Endometrium (tissue), 2 donors: Measurements from ENCODE around the gene INPP5F.
"Not testable (repeated sequence)": the region's sequence is repeated elsewhere in the genome, so short reads cannot be mapped to it uniquely, and the experiment has no call there.

Experiments
- FAIRE-seq: peaks from 2 replicates; lab custom pipeline; 2012; peaks lifted over from hg19 to GRCh38; lab: Jason Lieb, UNC
- donor health status: control.
- donor health status: control.

INPP5F gene

DNA sequence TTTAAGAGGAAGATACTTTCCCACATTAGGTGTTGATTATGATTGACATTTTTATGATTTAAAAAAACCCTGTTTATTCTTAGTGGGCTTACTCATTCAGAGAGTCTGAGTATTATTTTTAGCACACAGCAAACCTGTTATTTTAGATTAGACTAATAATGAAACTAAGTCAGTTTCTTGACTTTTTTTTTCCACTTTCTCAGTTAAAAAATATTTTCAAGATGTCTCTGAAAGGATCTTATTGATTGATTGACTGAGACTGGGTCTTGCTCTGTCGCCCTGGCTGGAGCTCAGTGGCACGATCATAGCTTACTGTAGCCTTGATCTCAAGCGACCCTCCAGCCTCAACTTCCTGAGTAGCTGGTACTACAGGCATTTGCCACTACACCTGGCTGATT lies 20.4 kb upstream of the INPP5F start:
- no peak for FAIRE-seq

DNA sequence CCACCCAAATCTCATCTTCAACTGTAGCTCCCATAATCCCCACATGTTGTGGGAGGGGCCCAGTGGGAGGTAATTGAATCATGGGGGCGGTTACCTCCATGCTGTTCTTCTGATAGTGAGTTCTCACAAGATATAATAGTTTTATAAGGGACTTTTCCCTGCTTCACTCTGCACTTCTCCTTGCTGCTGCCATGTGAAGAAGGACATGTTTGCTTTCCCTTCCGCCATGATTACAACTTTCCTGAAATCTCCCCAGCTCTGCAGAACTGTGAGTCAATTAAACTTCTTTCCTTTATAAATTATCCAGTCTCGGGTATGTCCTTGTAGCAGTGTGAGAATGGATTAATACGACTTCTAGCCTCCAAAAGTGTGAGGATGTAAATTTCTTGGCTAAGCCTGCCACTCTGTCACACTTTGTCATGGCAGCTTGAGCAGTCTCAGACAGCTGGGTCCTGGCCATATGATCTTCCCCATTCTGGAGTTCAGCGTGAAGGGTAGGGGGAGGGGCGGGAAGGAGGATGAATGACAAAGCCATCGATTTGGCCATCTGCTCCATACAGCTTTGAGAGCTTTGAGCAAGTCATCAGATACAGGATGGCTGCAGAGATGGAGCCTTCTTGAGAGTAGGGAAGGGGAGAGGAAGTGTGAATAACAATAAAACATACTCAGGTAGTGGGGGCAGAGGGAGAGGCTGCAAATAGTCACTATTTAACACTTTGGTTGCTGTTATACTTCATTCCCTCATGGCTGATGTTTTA lies 19.1 kb upstream of the INPP5F start:
- FAIRE-seq: no peak

DNA sequence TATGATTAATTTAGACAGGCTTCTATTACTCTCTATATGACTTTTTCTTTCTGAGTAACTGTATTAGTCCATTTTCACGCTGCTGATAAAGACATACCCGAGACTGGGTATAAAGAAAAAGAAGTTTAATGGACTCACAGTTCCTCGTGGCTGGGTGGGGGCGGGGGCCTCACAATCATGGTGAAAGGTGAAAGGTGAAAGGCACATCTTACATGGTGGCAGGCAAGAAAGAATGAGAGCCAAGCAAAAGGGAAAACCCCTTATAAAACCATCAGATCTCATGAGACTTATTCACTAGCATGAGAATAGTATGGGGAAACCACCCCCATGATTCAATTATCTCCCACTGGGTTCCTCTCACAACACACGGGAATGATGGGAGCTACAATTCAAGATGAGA lies 18.5 kb upstream of the INPP5F start:
- FAIRE-seq: not testable (repeated sequence)

DNA sequence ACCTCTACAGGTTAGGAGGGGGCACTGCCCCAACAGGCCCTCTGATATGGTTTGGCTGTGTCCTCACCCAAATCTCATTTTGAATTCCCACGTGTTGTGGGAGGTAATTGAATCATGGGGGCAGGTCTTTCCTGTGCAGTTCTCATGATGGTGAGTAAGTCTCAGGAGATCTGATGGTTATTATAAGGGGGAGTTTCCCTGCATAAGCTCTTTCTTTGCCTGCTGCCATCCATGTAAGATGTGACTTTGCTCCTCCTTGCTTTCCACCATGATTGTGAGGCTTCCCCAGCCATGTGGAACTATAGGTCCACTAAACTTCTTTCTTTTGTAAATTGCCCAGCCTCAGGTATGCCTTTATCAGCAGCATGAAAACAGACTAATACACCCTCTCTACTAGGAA lies 14.9 kb upstream of the INPP5F start:
- FAIRE-seq: not testable (repeated sequence)

DNA sequence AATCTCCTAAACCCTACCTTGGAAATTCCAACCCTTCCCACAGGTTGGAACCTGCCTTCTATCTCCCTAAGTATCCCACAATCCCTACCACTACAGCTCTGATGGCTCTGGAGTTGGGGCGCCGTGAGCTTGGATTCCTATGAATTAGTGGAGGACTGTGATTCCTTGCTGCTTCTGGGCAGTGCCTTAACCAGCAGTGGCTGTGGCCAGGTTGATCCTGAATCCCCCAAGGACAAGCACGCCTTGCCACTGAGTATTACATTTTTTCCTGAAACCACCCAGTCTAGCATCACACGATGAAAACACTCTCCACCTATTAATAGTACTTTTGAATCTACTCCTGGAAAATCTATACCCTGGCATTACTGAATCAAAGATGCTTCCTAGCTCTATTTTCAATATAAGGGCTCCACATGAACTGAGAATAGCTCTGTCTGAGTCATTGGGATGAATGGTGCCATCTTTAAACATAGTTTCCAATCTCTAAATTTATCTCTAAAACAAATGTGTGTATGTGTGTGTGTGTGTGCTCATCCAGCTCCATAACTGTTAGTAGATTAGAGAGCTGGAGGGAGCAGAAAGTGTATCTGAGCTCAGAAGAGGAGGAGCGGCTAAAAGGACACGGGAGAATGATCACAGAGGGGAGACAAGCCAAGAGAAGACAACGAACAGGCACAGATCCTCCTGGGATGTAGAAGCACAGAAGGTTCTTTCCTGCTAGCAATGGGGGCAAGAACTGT lies 11.9 kb upstream of the INPP5F start:
- no peak for FAIRE-seq

DNA sequence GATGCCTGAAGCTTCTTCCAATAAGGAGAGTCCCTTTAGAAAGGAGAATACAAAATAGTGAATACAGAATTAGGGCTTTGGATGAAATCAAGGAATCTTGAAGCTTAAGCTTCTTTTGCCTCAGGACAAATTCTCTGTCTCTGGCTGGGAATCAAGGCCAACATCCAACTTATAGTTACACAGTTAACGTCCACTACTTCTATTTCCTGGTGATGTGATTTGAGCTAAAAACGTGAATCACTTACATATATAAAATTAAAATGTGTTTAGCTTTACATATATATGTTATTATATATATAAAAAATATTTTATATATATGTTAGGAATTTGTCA lies 11.4 kb upstream of the INPP5F start:
- FAIRE-seq: no peak

DNA sequence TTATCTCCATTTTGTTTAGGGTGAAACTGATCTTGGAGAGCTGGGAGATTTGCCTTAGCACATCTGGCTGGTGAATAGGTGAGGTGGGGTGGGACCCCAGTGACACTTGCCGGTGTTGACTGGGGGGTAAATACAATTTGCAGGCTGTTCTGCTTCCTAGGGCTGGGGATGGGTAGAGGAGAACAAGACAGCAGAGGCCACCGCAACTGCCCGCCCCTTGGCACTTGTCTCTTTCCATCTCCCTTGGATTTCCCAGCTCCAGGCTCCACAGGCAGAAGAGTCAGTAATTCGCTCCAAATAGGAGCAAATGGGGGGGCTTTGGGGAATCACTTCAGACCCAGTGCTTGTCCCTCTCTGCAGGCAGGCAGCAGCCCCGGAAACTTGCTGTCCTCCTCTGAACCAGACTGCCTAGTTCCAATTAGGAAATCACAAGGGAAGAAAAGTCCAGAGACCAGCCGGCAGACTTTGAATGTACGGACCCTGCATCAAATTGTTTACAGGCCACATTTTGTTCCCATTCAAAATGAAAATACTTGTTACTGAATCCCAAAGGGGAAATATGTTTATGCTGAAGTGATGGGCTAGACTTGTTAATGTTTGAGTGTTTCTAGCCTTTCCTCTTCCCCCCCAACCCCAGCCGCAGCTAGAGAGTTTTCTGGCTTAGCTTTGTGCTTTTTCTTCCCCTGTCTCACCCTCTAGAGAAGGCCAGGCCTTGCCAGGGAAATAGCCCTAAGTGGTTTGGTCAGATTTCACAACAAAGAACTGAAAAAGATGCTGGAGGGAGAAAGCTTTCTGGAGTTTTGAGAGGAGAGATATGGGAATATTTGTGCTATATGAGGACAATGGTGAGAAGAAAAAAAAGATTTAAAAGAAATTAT lies 10.0 kb upstream of the INPP5F start:
- FAIRE-seq: no peak

DNA sequence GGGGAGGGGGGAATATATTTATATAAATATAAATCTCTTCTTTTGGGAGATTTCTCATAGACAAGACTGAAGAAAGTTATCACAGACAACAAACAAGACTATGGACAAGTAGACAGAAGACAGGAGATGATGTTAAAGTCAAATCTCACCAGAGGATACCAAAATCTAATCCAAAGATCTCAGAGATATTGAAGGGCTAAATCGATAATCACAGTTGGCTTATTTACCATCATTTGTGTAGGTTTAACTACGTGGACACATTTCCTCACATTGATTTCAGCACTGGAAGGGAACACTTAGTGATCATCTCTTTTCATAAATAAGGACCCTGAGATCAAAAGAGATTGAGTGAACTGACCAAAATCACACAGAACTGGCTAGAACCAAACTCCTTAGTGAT lies 2.7 kb upstream of the INPP5F start:
- no peak for FAIRE-seq

DNA sequence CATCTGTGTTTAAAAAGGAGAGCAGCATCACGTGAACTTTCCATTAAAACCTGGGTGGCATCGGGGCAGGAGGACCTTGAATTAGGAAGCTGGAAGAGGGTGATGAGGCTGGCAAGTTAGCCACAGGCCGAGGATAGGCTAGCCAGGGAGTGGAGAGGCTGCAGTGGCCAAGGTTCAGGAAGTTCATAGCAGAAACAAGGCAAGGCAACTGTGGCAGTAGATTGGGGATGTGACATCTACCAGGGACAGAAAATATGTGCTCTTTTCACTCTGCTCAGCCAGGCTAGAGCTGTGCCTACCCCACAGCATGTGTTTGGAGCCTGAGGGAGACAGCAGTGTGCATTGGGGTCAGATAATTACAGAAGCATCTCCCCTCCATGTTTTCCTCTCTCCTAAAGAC lies 2.2 kb upstream of the INPP5F start:
- FAIRE-seq: no peak

DNA sequence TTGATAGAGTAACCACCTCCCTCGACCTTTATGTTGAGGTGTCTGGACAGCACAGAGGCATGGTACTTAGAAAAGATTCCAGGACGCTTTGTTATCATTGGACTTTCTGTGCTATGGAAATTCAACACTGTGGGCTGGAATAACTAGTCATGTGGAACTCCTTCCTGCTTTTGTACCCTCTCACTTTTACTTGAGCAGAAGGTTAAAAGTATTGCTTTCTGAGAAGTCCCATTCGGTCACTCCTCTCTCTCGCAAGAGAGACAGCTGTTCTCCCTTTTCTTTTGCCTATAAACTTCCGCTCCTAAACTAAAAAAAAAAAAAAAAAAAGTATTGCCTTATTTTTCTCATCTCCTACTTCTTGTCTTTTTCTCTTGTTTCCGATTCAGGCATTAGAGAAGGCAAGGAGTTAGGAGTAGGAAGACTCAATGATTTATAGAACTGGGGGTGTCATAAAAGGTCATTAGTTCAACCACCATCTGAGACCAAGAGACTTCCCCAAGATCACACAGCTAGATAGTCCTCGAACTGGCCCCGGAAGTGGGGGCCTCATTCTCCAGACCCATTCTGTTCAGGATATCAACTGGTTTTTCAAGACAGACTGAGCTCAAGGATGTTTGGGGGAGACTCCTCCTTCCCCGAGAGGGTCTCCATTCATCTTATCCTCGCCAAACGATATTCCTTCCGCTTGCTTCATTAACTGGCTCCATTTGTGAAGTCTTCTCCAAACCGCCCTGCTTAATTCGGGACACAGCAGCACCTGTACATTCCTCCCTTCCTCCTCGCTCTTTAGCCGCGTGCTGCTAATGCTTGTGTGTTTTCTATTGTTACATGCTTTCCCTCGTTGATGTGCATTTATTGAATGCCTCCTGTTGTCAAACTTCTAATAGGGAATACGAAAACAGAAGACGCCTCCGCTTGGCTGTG lies 995 bp upstream of the INPP5F start:
- FAIRE-seq: no peak

DNA sequence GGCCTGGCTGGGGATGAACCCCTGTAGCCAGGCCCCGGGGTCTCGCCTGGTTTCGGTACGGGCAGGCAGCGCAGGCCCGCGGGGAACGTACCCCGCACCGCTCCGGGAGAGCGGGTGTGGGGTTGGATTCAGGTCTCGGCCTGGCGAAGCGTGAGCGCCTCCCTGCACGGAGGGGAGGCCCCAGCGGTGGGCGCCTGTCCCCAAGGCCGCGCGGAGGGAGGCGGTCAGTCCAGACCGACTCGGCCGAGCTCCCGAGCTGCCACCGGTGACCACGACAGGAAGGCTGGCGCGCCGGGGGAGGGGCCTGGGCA lies 378 bp upstream of the INPP5F start:
- FAIRE-seq: no peak

DNA sequence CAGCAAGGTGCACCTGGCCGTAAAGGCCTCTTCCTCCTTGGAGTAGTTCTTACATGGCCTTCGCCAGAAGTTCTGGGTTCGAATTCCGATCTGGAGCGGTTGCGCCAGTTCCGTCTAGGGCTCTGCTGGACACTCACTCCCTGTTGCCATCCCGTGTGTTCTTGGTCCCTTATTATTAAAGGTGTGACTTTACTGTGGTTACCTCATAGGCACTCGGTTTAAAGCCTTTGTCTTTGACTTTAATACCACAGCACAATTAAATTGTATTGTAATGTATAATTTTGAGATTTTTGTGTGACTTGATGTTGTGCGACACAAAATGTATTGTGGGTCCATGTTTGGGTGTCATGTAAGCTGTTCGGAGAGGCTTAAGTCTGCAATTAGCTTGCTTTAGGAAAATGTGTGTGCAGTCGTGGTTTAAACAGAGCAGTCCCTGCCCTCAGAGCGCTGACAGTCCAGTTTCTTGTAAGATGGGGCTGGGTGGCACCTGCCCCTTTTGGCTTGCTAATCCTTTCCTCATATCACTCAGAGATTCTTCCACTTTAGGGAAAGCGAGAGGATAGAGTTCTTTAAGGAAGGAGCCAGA lies 919 bp downstream of the INPP5F start:
- FAIRE-seq: no peak

DNA sequence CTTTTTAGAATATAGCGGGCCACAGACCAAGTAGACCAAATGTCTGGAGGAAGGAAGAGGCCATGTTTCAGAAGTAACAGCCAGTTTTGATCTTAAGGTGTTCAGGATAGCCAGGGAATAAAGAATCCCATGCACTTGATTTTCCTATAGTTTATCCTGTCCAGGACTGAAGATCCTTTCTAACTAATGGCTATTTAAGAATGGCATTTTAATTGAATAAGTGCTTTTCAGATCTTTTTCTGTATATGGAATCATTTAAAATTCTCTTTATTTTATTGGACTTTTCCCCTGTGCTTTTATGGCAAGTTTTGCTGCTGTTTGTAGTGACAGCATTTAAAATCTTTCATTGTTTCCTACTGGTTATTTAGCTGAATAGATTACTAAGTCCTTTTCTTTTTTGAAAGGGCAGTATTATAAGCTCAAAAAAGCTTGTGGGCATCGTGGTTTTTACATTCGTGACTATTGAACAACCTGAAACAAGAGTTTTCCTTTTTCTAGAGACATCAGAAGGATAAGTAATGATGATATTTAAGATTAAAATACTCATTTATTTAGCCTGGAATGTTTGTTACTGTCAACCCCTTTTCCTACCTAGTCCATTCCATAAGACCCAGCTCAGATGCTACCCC lies 2.4 kb downstream of the INPP5F start:
- FAIRE-seq: no peak

DNA sequence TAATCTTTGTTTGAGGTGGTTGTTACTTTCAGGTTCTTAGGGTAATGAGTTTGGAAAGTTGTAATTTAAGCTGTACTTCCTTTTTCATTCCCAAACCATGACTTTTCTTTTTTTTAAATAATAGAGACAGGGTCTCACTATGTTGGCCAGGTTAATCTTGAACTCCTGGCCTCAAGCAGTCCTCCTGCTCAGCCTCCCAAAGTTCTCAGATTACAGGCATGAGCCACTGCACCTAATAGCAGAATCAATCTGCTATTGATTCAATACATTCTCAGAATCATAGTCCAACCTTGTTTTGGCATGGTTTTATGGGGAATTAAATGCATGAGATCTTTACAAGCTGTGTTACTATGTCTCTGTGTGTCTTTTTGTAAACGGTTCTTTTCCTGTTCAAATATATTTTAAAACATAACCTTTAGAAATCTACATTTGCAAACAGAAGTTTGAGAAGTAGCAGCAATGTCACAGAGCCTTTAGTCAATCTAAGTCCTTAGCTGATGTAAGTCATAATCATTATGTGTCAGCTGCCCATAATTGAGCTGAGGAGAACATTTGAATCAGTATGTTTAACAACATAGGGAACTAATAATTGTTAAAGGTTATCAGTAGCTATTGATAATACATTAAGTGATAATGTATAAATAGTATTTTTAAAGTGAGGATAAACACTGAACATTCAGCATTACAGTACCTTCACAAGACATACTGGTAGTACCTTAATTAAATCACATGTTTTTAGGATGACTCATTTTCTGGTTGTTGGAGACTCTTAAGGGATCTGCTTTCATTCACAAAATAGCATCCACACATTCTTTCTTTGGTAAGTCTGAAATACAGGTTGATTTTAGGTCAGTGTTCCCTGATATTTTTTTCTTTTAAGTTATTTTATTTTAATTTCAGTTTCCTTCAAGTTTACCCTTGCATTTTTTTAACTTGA lies 8.8 kb downstream of the INPP5F start:
- FAIRE-seq: no peak

DNA sequence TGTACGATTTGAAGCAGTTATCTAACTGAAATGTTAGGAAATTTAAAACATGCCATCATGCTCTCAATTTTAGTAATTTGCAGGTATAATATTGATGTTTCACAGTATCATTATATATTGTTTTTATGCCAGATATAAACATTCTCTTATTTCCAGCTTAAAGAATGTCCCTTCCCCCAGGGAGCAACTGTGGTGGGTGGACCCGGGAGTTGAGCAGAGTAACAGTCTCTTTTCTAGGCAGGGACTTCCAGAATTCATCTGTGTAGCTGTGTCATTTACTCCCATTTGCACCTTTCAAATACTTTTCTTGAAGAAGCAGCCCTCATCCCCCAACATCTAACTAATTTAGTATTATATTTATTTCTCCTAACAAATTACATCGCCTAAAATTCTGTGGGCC lies 9.6 kb downstream of the INPP5F start:
- no peak for FAIRE-seq

DNA sequence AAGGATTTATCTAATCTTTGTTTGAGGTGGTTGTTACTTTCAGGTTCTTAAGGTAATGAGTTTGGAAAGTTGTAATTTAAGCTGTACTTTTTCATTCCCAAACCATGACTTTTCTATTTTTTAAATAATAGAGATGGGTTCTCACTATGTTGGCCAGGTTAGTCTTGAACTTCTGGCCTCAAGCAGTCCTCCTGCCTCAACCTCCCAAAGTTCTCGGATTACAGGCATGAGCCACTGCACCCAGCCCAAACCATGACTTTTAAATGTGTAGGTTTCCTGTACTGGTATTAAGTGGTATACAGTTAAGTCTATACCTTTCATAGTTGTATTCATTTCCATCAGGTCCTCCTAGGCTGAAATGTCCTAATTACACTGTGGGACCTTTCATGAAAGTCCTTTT lies 10.4 kb downstream of the INPP5F start:
- no peak for FAIRE-seq

DNA sequence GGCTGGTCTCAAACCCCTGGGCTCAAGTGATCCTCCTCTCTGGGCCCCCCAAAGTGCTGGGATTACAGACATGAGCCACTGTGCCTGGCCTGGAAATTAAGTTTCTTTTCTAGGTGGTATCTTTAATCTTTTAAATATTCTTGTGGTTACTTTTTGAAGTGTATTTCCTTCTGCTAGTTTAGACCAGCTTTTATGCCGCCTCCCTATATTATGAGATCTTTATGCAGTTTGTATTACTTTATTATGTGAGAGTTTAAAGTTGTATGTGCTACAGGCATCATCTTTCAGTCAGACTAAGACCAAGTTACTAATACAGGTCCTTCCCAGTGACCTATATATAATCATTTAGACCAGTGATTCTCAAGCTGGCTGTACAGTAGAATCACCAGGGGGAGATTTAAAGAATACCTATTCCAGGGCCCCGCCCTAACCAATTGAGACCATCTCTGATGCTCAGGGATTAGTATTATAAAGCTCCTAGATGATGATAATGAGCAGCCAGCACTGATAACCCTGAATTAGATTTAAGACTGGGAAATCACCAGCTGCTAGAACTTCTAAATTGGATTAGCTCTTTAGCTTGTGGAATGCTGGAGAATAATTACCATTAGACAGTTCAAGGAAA lies 11.3 kb downstream of the INPP5F start:
- no peak for FAIRE-seq

DNA sequence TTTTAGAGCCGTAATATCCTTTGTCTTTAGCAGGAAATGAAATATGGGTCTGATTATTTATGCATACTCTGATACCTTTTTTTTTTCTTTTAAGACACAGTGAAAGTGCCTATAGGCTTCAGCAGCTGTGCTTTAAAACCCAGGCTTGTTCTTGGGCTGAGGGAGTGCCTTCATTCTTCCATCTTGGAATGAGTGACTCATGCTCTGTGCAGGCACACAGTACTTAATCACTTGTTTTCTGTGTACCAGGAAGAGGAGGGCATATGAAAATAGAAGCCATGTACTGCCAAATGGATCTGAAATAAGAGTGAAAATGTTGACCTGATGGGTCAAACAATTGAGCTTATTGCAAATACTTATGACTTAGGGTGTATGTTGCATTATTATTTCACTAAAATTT lies 12.0 kb downstream of the INPP5F start:
- no peak for FAIRE-seq

DNA sequence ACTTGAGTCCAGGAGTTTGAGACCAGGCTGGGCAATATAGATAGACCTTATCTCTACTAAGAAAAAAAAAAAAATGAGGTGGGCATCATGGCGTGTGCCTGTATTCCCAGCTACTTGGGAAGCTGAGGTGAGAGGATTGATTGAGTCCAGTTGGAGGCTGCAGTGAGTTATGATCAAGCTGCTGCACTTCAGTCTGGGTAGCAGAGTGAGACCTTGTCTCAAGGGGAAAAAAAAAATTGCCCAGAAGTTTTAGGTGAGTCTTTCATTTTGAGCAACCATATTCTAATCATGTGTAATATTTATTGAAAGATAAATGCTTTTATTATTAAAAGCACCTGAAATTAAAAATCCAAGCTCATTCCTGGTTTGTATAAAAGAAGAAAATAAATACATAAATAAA lies 13.1 kb downstream of the INPP5F start:
- no peak for FAIRE-seq

DNA sequence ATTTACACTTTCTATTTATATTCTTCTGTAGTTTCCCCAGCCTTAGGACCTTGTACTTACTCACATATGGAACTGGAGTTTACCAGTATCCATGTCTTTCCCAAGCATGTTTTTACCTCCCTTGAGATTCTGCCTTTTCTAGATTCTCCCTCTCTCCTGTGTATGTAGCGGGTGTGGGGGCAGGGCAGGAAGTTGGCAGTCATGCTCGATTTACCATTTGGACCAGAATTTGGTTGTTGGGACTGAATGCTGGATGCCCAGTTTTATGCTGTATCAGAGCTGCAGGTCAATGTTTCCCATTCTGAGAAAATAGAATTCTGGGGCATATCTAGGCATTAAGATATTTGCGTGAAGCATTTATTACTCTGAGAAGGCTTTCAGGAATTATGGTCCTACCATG lies 14.2 kb downstream of the INPP5F start:
- no peak for FAIRE-seq
